Activated naive CD4-positive, alpha-beta T cell treated with anti-CD3 and anti-CD28 coated beads, Interleukin-2, amount 50 U/mL, for 24 hours (primary cell): ENCODE results near the gene NUP107.
"Not testable (repeated sequence)": the region's sequence is repeated elsewhere in the genome, so short reads cannot be mapped to it uniquely, and the experiment has no call there.

Experiments
- H3K27ac Mint-ChIP-seq: one replicate; pipeline ENCODE4 v1.8.0; 2021; ENCODE audit warnings: mild to moderate bottlenecking, mixed read lengths
- H3K27me3 Mint-ChIP-seq: one replicate; pipeline ENCODE4 v1.8.0; 2021; ENCODE audit warnings: mixed read lengths
- H3K36me3 Mint-ChIP-seq: one replicate; pipeline ENCODE4 v1.8.0; 2021; ENCODE audit warnings: mixed read lengths
- H3K4me1 Mint-ChIP-seq: one replicate; pipeline ENCODE4 v1.8.0; 2021; ENCODE audit warnings: mixed read lengths
- H3K4me3 Mint-ChIP-seq: one replicate; pipeline ENCODE4 v1.8.0; 2021; ENCODE audit warnings: mild to moderate bottlenecking, mixed read lengths
- H3K9me3 Mint-ChIP-seq: one replicate; pipeline ENCODE4 v1.8.0; 2021; ENCODE audit warnings: mixed read lengths

NUP107 gene

GRCh38 chr12:68675101-68675842, 11.5 kb upstream of the NUP107 start:
- H3K36me3 Mint-ChIP-seq, result no peaks in the 10 kb centered on the region
- H3K4me3 Mint-ChIP-seq, result peak overlapping the region; percentile 68
- H3K9me3 Mint-ChIP-seq, result no peaks in the 10 kb centered on the region
- peak overlapping the region; percentile 68 for H3K27ac Mint-ChIP-seq
- no peaks in the 10 kb centered on the region for H3K27me3 Mint-ChIP-seq
- H3K4me1 Mint-ChIP-seq, result peaks cover 59% of the 10 kb centered on the region

DNA sequence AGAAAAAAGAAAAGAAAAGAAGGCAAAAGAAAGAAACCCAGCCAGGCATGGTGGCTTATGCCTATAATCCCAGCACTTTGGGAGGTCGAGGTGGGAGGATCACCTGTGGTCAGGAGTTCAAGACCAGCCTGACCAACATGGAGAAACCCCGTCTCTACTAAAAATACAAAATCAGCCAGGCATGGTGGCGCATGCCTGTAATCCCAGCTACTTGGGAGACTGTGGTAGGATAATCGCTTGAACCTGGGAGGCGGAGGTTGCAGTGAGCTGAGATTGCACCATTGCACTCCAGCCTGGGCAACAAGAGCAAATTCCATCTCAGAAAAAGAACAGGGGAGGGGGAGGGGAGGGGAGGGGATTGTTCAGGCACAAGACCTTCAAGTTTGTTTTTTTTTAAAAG, 9.9 kb upstream of the NUP107 start:
- H3K27me3 Mint-ChIP-seq, H3K27ac Mint-ChIP-seq, H3K9me3 Mint-ChIP-seq, H3K4me3 Mint-ChIP-seq, H3K36me3 Mint-ChIP-seq: not testable (repeated sequence)
- peaks cover 54% of the 10 kb centered on the region for H3K4me1 Mint-ChIP-seq

- Mint-ChIP-seq H3K27me3 (no peaks in the 10 kb centered on the region), H3K9me3 (no peaks in the 10 kb centered on the region), H3K4me3 (peak overlapping the region; percentile 99), H3K4me1 (peaks cover 42% of the 10 kb centered on the region), H3K27ac (peak overlapping the region; percentile 99), H3K36me3 (peaks cover 4% of the 10 kb centered on the region)
Measured at GRCh38 chr12:68686262-68686594, 550 bp upstream of the NUP107 start.

GRCh38 chr12:68695454-68695853, 8.7 kb downstream of the NUP107 start:
- peaks cover 37% of the 10 kb centered on the region for H3K36me3 Mint-ChIP-seq
- H3K4me3 Mint-ChIP-seq, result no peak overlapping the region
- no peaks in the 10 kb centered on the region for H3K4me1 Mint-ChIP-seq
- no peak overlapping the region for H3K27ac Mint-ChIP-seq
- H3K27me3 Mint-ChIP-seq, result no peaks in the 10 kb centered on the region
- no peaks in the 10 kb centered on the region for H3K9me3 Mint-ChIP-seq

GRCh38 chr12:68699486-68699885, 12.7 kb downstream of the NUP107 start:
- no peaks in the 10 kb centered on the region for H3K4me1 Mint-ChIP-seq
- peaks cover 28% of the 10 kb centered on the region for H3K36me3 Mint-ChIP-seq
- no peak overlapping the region for H3K27ac Mint-ChIP-seq
- H3K4me3 Mint-ChIP-seq, result no peak overlapping the region
- H3K27me3 Mint-ChIP-seq, result no peaks in the 10 kb centered on the region
- H3K9me3 Mint-ChIP-seq, result no peaks in the 10 kb centered on the region

- Mint-ChIP-seq H3K36me3 (peaks cover 23% of the 10 kb centered on the region), H3K27me3 (no peaks in the 10 kb centered on the region), H3K4me3 (no peak overlapping the region), H3K9me3 (no peaks in the 10 kb centered on the region), H3K27ac (no peak overlapping the region), H3K4me1 (no peaks in the 10 kb centered on the region)
Measured at GRCh38 chr12:68727776-68728175, 41.0 kb downstream of the NUP107 start.

DNA sequence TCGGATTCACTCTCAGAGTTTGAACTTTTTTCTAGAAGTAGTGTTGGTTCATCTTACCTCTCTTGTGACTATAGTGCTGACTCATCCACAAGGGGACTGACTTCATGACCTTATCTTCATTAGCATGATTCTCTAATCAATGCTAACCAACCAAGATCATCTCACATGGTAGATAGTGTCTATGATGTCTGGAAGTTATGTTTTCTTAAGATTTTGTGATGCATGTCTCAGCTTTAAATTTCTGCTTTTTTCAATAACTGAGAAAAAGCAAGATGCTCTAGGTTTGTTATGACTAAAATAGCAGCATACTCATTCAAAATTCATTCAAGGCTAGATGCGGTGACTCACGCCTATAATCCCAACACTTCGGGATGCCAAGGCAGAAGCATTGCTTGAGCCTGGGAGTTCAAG, 46.9 kb downstream of the NUP107 start:
- Mint-ChIP-seq H3K27ac (no peak overlapping the region), H3K9me3 (no peaks in the 10 kb centered on the region), H3K4me1 (no peaks in the 10 kb centered on the region), H3K4me3 (no peak overlapping the region), H3K27me3 (no peaks in the 10 kb centered on the region), H3K36me3 (peaks cover 12% of the 10 kb centered on the region)

GRCh38 chr12:68739891-68740290, 53.1 kb downstream of the NUP107 start:
- no peak overlapping the region for H3K4me3 Mint-ChIP-seq
- peaks cover 15% of the 10 kb centered on the region for H3K36me3 Mint-ChIP-seq
- H3K4me1 Mint-ChIP-seq, result peaks cover 5% of the 10 kb centered on the region
- no peaks in the 10 kb centered on the region for H3K9me3 Mint-ChIP-seq
- H3K27ac Mint-ChIP-seq, result no peak overlapping the region
- no peaks in the 10 kb centered on the region for H3K27me3 Mint-ChIP-seq

DNA sequence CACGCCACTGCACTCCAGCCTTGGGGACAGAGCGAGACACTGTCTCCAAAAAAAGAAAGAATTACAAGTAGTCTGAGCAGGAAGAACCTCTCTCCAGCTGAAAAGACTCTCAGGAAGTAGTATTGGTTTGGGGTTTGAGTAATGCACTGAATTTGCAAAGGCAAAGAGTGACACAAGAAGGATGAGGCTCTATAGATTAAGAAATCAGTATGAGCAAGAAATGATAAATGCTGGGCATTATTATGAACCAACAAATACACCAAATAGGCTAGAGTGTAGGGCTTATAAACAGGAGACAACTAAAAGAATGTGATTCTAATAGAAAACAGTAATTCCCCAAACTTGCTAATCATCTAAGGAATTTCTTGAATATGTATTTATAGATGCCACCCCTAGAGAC, 56.6 kb downstream of the NUP107 start:
- peaks cover 30% of the 10 kb centered on the region for H3K4me1 Mint-ChIP-seq
- no peak overlapping the region for H3K27ac Mint-ChIP-seq
- no peaks in the 10 kb centered on the region for H3K27me3 Mint-ChIP-seq
- H3K4me3 Mint-ChIP-seq, result no peak overlapping the region
- peaks cover 11% of the 10 kb centered on the region for H3K36me3 Mint-ChIP-seq
- no peaks in the 10 kb centered on the region for H3K9me3 Mint-ChIP-seq

DNA sequence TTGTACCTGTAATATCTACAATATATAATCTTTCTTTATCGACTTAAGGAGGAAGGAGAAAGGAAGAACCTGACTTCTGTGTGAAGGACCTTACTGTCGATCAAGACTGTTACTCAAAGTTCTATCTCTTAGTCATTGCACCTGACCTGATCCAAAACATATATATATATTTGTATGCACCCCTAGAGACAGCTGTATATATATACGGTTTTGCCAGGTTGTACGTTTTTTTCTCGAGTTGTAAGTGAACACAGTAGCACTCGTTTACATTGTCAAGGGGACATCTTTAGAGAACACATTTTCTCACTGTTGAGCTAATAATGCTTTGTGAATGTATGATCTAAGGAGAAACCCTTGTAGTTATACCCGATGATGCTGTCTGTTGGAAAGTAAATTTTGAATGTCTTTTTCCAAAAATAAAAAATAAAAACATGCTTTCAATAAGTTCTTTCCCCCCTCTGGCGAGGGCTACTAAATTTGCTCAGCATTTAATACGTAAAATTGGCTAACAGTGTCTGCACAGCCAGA, 58.7 kb downstream of the NUP107 start:
- Mint-ChIP-seq H3K9me3 (no peaks in the 10 kb centered on the region), H3K4me3 (peak overlapping the region; percentile 95), H3K4me1 (peaks cover 50% of the 10 kb centered on the region)

GRCh38 chr12:68745904-68746571, 59.3 kb downstream of the NUP107 start, which contains the start of gene SLC35E3:
TSS of gene SLC35E3 (plus strand) at chr12:68746176. CDS start at chr12:68746378, 202 bp downstream.
- Mint-ChIP-seq H3K4me1 (peaks cover 50% of the 10 kb centered on the region), H3K9me3 (no peaks in the 10 kb centered on the region), H3K27me3 (no peaks in the 10 kb centered on the region), H3K4me3 (peak within 1 kb of the TSS; percentile 95), H3K27ac (peak within 1 kb of the TSS; percentile 87), H3K36me3 (peaks cover 2% of the 10 kb centered on the region)

More for the DNA sequence above, 58.7 kb downstream of the NUP107 start:
- peaks cover 3% of the 10 kb centered on the region for H3K36me3 Mint-ChIP-seq
- H3K27me3 Mint-ChIP-seq, result no peaks in the 10 kb centered on the region
- H3K27ac Mint-ChIP-seq, result peak overlapping the region; percentile 87

DNA sequence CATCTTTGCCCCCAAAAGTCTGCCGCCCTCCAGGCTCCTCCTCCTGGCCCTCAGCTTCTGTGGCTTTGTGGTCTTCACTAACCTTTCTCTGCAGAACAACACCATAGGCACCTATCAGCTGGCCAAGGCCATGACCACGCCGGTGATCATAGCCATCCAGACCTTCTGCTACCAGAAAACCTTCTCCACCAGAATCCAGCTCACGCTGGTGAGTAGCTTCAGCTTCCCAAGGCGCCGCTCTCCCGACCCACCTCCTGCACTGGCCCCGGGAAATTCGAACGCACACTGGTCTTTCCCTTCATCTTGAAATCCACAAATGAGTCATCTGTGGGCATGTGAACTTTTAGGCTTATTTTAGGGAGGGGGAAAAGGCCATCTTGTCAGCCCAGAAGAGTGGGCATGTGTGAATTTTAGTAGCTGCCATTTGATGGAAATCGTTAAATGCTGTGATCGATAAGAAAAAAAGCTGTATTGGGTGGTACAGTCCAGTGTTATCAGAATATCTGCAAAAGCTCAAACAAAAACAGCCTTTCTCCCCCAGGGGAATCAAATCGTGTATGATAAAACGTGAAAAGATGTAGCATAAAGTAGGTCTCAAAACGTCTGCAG, 59.9 kb downstream of the NUP107 start:
- H3K4me1 Mint-ChIP-seq, result peaks cover 50% of the 10 kb centered on the region
- peak overlapping the region; percentile 53 for H3K27ac Mint-ChIP-seq
- H3K36me3 Mint-ChIP-seq, result peaks cover 2% of the 10 kb centered on the region

DNA sequence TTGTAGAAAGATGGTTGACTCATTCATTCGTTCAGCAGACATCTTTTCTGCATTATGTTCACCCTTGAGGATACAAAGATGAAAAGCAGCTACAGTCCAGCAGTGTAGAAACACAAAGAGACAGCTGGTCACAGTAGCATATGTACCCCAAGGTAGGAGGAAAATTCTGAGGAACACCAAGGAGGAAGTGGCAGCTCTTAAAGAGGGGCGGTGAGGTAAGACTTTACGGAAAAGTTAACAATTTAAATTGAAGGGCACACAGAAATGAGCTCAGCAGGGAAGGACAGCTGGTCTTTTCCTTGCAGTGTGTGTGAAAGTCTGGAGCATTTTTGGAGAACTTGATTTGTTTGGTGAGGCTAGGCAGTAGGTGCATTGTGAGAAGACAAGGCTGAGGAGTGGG, 62.7 kb downstream of the NUP107 start:
- Mint-ChIP-seq H3K27ac (no peak overlapping the region), H3K27me3 (no peaks in the 10 kb centered on the region), H3K36me3 (peaks cover 8% of the 10 kb centered on the region), H3K4me1 (peaks cover 45% of the 10 kb centered on the region), H3K9me3 (no peaks in the 10 kb centered on the region), H3K4me3 (no peak overlapping the region)

More for the DNA sequence above, 59.9 kb downstream of the NUP107 start:
- H3K4me3 Mint-ChIP-seq, result peak overlapping the region; percentile 95
- H3K27me3 Mint-ChIP-seq, result no peaks in the 10 kb centered on the region
- no peaks in the 10 kb centered on the region for H3K9me3 Mint-ChIP-seq

DNA sequence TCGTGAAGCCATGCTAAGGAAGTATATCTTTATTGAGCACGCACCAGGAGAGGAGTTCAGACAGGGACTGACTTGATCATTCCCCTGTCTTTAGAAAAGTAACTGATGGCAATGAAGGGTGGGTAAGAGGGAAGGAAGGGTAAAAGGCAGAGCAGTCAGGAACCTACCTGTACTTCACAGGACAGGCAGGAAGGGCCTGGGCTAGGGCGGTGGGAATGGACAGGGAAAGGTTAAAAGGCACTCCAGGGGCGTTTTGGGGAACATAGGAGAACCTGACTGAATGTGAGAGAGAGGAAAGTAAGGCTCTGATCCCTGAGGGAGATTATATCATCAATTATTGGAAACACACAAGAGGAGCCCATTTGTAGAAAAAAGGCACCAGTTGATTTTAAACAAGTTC, 63.1 kb downstream of the NUP107 start:
- peaks cover 45% of the 10 kb centered on the region for H3K4me1 Mint-ChIP-seq
- H3K27ac Mint-ChIP-seq, result peak overlapping the region; percentile 44
- no peaks in the 10 kb centered on the region for H3K27me3 Mint-ChIP-seq
- H3K4me3 Mint-ChIP-seq, result no peak overlapping the region
- H3K36me3 Mint-ChIP-seq, result peaks cover 9% of the 10 kb centered on the region
- H3K9me3 Mint-ChIP-seq, result no peaks in the 10 kb centered on the region

DNA sequence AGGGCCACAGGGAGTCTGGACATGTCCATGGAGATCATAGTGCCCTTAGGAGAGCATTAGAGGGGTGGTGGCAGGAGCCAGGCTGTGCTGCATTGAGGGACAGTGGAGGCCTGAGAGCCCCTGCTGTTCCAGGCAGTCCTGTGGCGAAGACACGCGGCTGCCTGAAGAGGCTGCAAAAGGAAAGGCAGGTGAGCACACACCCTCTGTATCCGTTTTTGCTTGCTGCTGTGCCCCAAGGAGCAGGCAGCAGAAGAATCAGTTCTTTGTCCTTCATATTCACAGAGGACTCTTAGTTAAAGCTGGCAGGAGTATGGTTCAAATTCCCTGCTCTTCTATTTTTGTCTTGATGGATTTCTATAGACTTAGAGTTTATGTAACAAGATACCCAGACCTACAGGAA, 63.7 kb downstream of the NUP107 start:
- no peaks in the 10 kb centered on the region for H3K27me3 Mint-ChIP-seq
- peaks cover 10% of the 10 kb centered on the region for H3K36me3 Mint-ChIP-seq
- peak overlapping the region; percentile 44 for H3K27ac Mint-ChIP-seq
- H3K4me3 Mint-ChIP-seq, result no peak overlapping the region
- H3K4me1 Mint-ChIP-seq, result peaks cover 41% of the 10 kb centered on the region
- H3K9me3 Mint-ChIP-seq, result no peaks in the 10 kb centered on the region
